ENCODE results near the gene TNFAIP6.

GRCh38 chr2:151417650-151418049 lies 60.3 kb downstream of the TNFAIP6 start:
- TF ChIP-seq CTCF (IDR thresholded peaks at IDR 0.05; ENCODE audit: low read depth, low read length) (no peak), EZH2phosphoT487 (IDR thresholded peaks at IDR 0.05; ENCODE audit: low read depth) (no peak)

All from OCI-LY3 (cell line).